Mucosa of descending colon (tissue), 3 donors: Measurements from ENCODE around the gene GRXCR1. TPM values are rescaled to one million over a fixed set of nuclear protein-coding genes. Genes with fewer than 3 reads are reported as not detected.

ENCODE experiments used
- ATAC-seq: fragments of 200-7000 bp; cut with Tn5 transposase; one replicate; pipeline ENCODE4 v1.9.1; 2020; ENCODE audit warnings: mild to moderate bottlenecking, moderate library complexity
- DNase-seq, 3 donors: peaks; one replicate each; pipeline ENCODE4 v3.0.0-alpha.2; 2020
- H3K36me3 ChIP-seq: fragments of 200-600 bp; one replicate; pipeline ENCODE4 v1.8.0; 2021; ENCODE audit warnings: low read depth, mild to moderate bottlenecking
- H3K4me1 ChIP-seq: fragments of 200-600 bp; one replicate; pipeline ENCODE4 v1.8.0; 2021; ENCODE audit warnings: low read depth, mild to moderate bottlenecking
- H3K4me3 ChIP-seq: fragments of 200-600 bp; one replicate; pipeline ENCODE4 v1.8.0; 2021; ENCODE audit warnings: mild to moderate bottlenecking
- H3K9me3 ChIP-seq: fragments of 200-600 bp; one replicate; pipeline ENCODE4 v1.8.0; 2021; ENCODE audit warnings: mild to moderate bottlenecking
- CTCF ChIP-seq: fragments of 200-600 bp; IDR thresholded peaks from one replicate; pipeline ENCODE4 v1.8.0; 2022; ENCODE audit warnings: antibody characterized with exemption, mild to moderate bottlenecking
- intact Hi-C, 2 donors: fragments of 100-400 bp; cut with DNase I in 1 of 2; cut with micrococcal nuclease in 1 of 2; formaldehyde crosslinking; loops; one replicate each; pipeline versions ENCODE4 v1.11.0 to v1.11.1; 2022; cut with DNase I, micrococcal nuclease
- long read RNA-seq, 2 donors: library from polyadenylated mRNA; unstranded; transcript quantifications; one replicate each; pipeline ENCODE4 v2.0.0, GENCODE V29; 2019 to 2021
- total RNA-seq, 3 donors: library from RNA; stranded (reverse); fragmentation: NEBNext Ultra II Directional in 2 of 3; extraction: Animal tissue kit (Norgen Biotek cat#: 25700) in 2 of 3; gene quantifications; one replicate each; pipeline versions ENCODE4 v1.2.1 to v1.2.4, GENCODE V29; 2021 to 2023
- donor health status: DM: no; HTN: no; CAD: no; lungs with moderate emphysema.
- donor health status: DM: no; HTN: no; CAD: no.
- donor health status: DM: no; HTN: yes; CAD: no.

GRXCR1 gene
- not detected for total RNA-seq
- long read RNA-seq, donor 1: 0 reads
- long read RNA-seq, donor 2: 0 reads

- Histone ChIP-seq H3K4me3 (no peak within 1 kb of the TSS), H3K36me3 (no peaks in the 10 kb centered on the region), H3K9me3 (no peaks in the 10 kb centered on the region), H3K4me1 (no peaks in the 10 kb centered on the region)
- TF ChIP-seq CTCF: no peak
- no peak for DNase-seq
- intact Hi-C loops: no loop called here
- no peak for ATAC-seq
Observed at GRCh38 chr4:42892413-42892812, at the start of gene GRXCR1. TSS of gene GRXCR1 (plus strand) at chr4:42892713. CDS start at chr4:42893267, 554 bp downstream.

DNA sequence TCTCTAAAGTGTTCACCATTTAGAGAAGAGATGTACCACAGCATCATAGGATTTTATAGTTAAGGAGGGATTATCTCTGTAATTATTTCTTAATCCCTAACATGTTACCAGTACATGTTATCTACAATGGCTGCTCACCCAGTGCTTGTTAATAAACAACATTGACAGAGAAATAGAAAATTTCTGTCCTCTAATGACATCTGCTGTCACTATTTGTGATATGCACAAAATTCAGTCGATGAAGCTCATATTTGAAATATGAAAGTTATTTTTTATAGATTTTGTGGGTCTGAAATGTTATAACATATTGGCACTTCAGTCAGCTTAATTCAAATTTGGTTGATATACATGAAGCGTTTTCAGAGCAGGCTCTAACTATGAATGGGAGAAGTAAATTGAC, 48.8 kb upstream of the GRXCR1 start:
- intact Hi-C loops: no loop called here
- DNase-seq: no peak

GRCh38 chr4:42844422-42845070, 48.0 kb upstream of the GRXCR1 start:
- ATAC-seq: no peak
- Histone ChIP-seq H3K36me3 (no peaks in the 10 kb centered on the region), H3K4me1 (no peaks in the 10 kb centered on the region), H3K9me3 (peaks cover under 1% of the 10 kb centered on the region), H3K4me3 (no peak overlapping the region)
- no peak for TF ChIP-seq CTCF
- intact Hi-C loops: no loop called here
- no peak for DNase-seq

More for the DNA sequence above, 48.8 kb upstream of the GRXCR1 start:
- Histone ChIP-seq H3K36me3 (no peaks in the 10 kb centered on the region), H3K4me3 (no peak overlapping the region), H3K9me3 (no peaks in the 10 kb centered on the region), H3K4me1 (no peaks in the 10 kb centered on the region)
- no peak for ATAC-seq
- no peak for TF ChIP-seq CTCF

GRCh38 chr4:42845586-42845985, 46.9 kb upstream of the GRXCR1 start:
- DNase-seq: no peak
- Histone ChIP-seq H3K4me3 (no peak overlapping the region), H3K9me3 (peaks cover 6% of the 10 kb centered on the region), H3K4me1 (no peaks in the 10 kb centered on the region), H3K36me3 (no peaks in the 10 kb centered on the region)
- intact Hi-C loops: no loop called here
- TF ChIP-seq CTCF: no peak
- peak; percentile 43 for ATAC-seq

- no peak for TF ChIP-seq CTCF
- intact Hi-C loops: no loop called here
Observed at GRCh38 chr4:42855779-42856178, 36.7 kb upstream of the GRXCR1 start.

More at GRCh38 chr4:42855779-42856178, 36.7 kb upstream of the GRXCR1 start:
- no peak overlapping the region for H3K4me3 ChIP-seq
- H3K4me1 ChIP-seq: no peaks in the 10 kb centered on the region
- no peaks in the 10 kb centered on the region for H3K9me3 ChIP-seq
- ATAC-seq (no peak), DNase-seq (no peak)
- no peaks in the 10 kb centered on the region for H3K36me3 ChIP-seq
